CD14-positive monocyte (primary cell): Measurements from ENCODE around the gene TRAPPC12. TPM values are rescaled to one million over a fixed set of nuclear protein-coding genes. Genes with fewer than 3 reads are reported as not detected.
"Not testable (repeated sequence)": the region's sequence is repeated elsewhere in the genome, so short reads cannot be mapped to it uniquely, and the experiment has no call there.

ENCODE experiments used
- DNase-seq, 3 donors: peaks; one replicate each; pipeline ENCODE4 v3.0.0-alpha.2; 2011 to 2022
- H2AFZ ChIP-seq: 2 replicates; pipeline ENCODE4 v1.6.0; 2012; ENCODE audit warnings: mild to moderate bottlenecking, low read depth, low read length, inconsistent platforms; ENCODE audit not compliant: insufficient read depth, poor library complexity, severe bottlenecking
- H3K27ac ChIP-seq, 2 donors: 1 replicate in 1 of 2; 2 replicates in 1 of 2; pipeline ENCODE4 v1.5.1; 2012 to 2013; ENCODE audit warnings: low read length in 2 of 2, control low read depth in 1 of 2, inconsistent platforms in 1 of 2, low read depth in 1 of 2, mild to moderate bottlenecking in 1 of 2
- H3K27me3 ChIP-seq, 2 donors: one replicate each; pipeline versions ENCODE4 v1.6.0 to v1.6.1; 2011 to 2013; ENCODE audit warnings: low read length in 2 of 2; ENCODE audit not compliant: control insufficient read depth in 2 of 2, insufficient read depth in 2 of 2
- H3K36me3 ChIP-seq, 2 donors: replicated peaks in 1 of 2; 1 replicate in 1 of 2; 2 replicates in 1 of 2; pipeline versions ENCODE4 v1.5.1 to v1.6.1; 2012 to 2013; ENCODE audit warnings: low read length in 2 of 2, control low read depth in 1 of 2, inconsistent platforms in 1 of 2, mild to moderate bottlenecking in 1 of 2; ENCODE audit not compliant: insufficient read depth in 2 of 2, control insufficient read depth in 1 of 2
- H3K4me1 ChIP-seq, 2 donors: 1 replicate in 1 of 2; 2 replicates in 1 of 2; pipeline versions ENCODE4 v1.5.1 to v1.6.1; 2012 to 2013; ENCODE audit warnings: low read length in 2 of 2, control low read depth in 1 of 2, inconsistent platforms in 1 of 2, mild to moderate bottlenecking in 1 of 2, moderate library complexity in 1 of 2; ENCODE audit not compliant: insufficient read depth in 2 of 2, control insufficient read depth in 1 of 2
- H3K4me2 ChIP-seq: replicated peaks from 2 replicates; pipeline ENCODE3; 2012; ENCODE audit warnings: low read length, moderate library complexity, mild to moderate bottlenecking; ENCODE audit not compliant: poor library complexity, severe bottlenecking; ENCODE audit errors: extremely low read depth
- H3K4me3 ChIP-seq, 3 experiments: fragments of 200-600 bp in 1 of 3; sonication (generic) in 1 of 3; replicated peaks in 1 of 3; 1 replicate in 2 of 3; 2 replicates in 1 of 3; pipeline ENCODE4 v1.5.1; 2011 to 2013; ENCODE audit warnings: low read length in 3 of 3, mild to moderate bottlenecking in 3 of 3, control low read depth in 2 of 3, low read depth in 2 of 3, inconsistent platforms in 1 of 3, moderate library complexity in 1 of 3
- H3K79me2 ChIP-seq: 2 replicates; pipeline ENCODE4 v1.6.0; 2012; ENCODE audit warnings: mild to moderate bottlenecking, control low read depth, inconsistent platforms, low read length, moderate library complexity; ENCODE audit not compliant: insufficient read depth
- H3K9ac ChIP-seq: 2 replicates; pipeline ENCODE4 v1.6.0; 2017; ENCODE audit warnings: low read length, mild to moderate bottlenecking; ENCODE audit not compliant: insufficient read depth, poor library complexity, severe bottlenecking
- H3K9me3 ChIP-seq, 2 donors: replicated peaks in 1 of 2; 1 replicate in 1 of 2; 2 replicates in 1 of 2; pipeline versions ENCODE4 v1.5.1 to v1.6.1; 2012 to 2013; ENCODE audit warnings: low read length in 2 of 2, control low read depth in 1 of 2; ENCODE audit not compliant: control insufficient read depth in 1 of 2, insufficient read depth in 1 of 2
- H4K20me1 ChIP-seq: 2 replicates; pipeline ENCODE4 v1.6.0; 2012; ENCODE audit warnings: mild to moderate bottlenecking, low read length, control low read depth, moderate library complexity; ENCODE audit not compliant: insufficient read depth
- H3K27ac Mint-ChIP-seq, 7 donors: one replicate each; pipeline ENCODE4 v1.8.0; 2020; ENCODE audit warnings: mild to moderate bottlenecking in 7 of 7, mixed read lengths in 7 of 7, moderate library complexity in 6 of 7, inconsistent platforms in 2 of 7
- H3K27me3 Mint-ChIP-seq, 3 donors: one replicate each; pipeline ENCODE4 v1.8.0; 2021 to 2022; ENCODE audit warnings: low read depth in 3 of 3, mild to moderate bottlenecking in 3 of 3, mixed read lengths in 3 of 3, moderate library complexity in 3 of 3, inconsistent platforms in 1 of 3
- H3K36me3 Mint-ChIP-seq, 2 donors: one replicate each; pipeline ENCODE4 v1.8.0; 2020; ENCODE audit warnings: mixed read lengths in 2 of 2, inconsistent platforms in 1 of 2, mild to moderate bottlenecking in 1 of 2
- H3K4me1 Mint-ChIP-seq: one replicate; pipeline ENCODE4 v1.8.0; 2020; ENCODE audit warnings: mild to moderate bottlenecking, mixed read lengths
- H3K4me3 Mint-ChIP-seq, 2 donors: one replicate each; pipeline ENCODE4 v1.8.0; 2020; ENCODE audit warnings: mild to moderate bottlenecking in 2 of 2, mixed read lengths in 2 of 2, moderate library complexity in 1 of 2
- H3K9me3 Mint-ChIP-seq, 7 donors: one replicate each; pipeline ENCODE4 v1.8.0; 2020 to 2022; ENCODE audit warnings: mixed read lengths in 7 of 7, mild to moderate bottlenecking in 6 of 7, moderate library complexity in 6 of 7, inconsistent platforms in 2 of 7
- CTCF ChIP-seq: fragments of 200-600 bp; IDR thresholded peaks from one replicate; pipeline ENCODE4 v1.8.0; 2022; ENCODE audit warnings: antibody characterized with exemption, mild to moderate bottlenecking
- WGBS: methylation state at CpG from one replicate; pipeline ENCODE4 v1.1.5; 2013; ENCODE audit warnings: missing lambda C conversion rate; ENCODE audit not compliant: insufficient coverage; 5-methylcytosine and 5-hydroxymethylcytosine counted together
- intact Hi-C, 2 donors: fragments of 100-400 bp; cut with micrococcal nuclease; formaldehyde crosslinking; loops; one replicate each; pipeline versions ENCODE4 v1.15.0 to v1.15.1; 2023
- polyA plus RNA-seq, 3 donors: library from polyadenylated mRNA; depleted of rRNA in 1 of 3; unstranded in 2 of 3; stranded (reverse) in 1 of 3; fragments of 300-500 nt in 2 of 3; fragments of >200 nt in 1 of 3; fragmentation: Illumina TruSeq in 2 of 3; gene quantifications; 1 replicate in 2 of 3; 2 replicates in 1 of 3; pipeline ENCODE4 v1.2.3, GENCODE V29; 2012 to 2021

Gene TRAPPC12
- polyA plus RNA-seq, 3 donors: 26.6 to 72.1 (median 44.7) TPM

GRCh38 chr2:3447789-3448317 is 68.4 kb downstream of the TRAPPC12 start:
- DNase-seq: no peak
- Histone ChIP-seq H3K4me1 (no peaks in the 10 kb centered on the region), H3K4me3 (no peak overlapping the region), H3K27me3 (no peaks in the 10 kb centered on the region), H3K27ac (no peak overlapping the region), H3K36me3 (peaks cover 79 to 100% of the 10 kb centered on the region in 2 donors), H4K20me1 (no peaks in the 10 kb centered on the region), H3K4me2 (no peak overlapping the region), H3K9ac (no peak overlapping the region), H3K79me2 (no peaks in the 10 kb centered on the region), H3K9me3 (no peaks in the 10 kb centered on the region), H2AFZ (no peak overlapping the region)
- no peak for TF ChIP-seq CTCF
- intact Hi-C loops: no loop called here
- H3K4me3 Mint-ChIP-seq: no peak overlapping the region
- 100% methylated on average over 1 of the region's 9 CpGs for WGBS
- H3K27ac Mint-ChIP-seq: no peak overlapping the region
- peaks cover 0 to 2% (median 0%) of the 10 kb centered on the region in 7 donors for H3K9me3 Mint-ChIP-seq
- peaks cover 80 to 95% of the 10 kb centered on the region in 2 donors for H3K36me3 Mint-ChIP-seq
- H3K4me1 Mint-ChIP-seq: no peaks in the 10 kb centered on the region
- H3K27me3 Mint-ChIP-seq: no peaks in the 10 kb centered on the region

GRCh38 chr2:3448441-3448911 is 69.0 kb downstream of the TRAPPC12 start:
- H3K4me3 Mint-ChIP-seq, H2AFZ ChIP-seq, intact Hi-C loops, H3K4me1 ChIP-seq, H3K27me3 ChIP-seq, H3K79me2 ChIP-seq, H3K9me3 ChIP-seq, H3K4me1 Mint-ChIP-seq, H3K9ac ChIP-seq, H3K27ac ChIP-seq, H3K4me2 ChIP-seq, DNase-seq, H3K4me3 ChIP-seq, H4K20me1 ChIP-seq, H3K27me3 Mint-ChIP-seq, H3K9me3 Mint-ChIP-seq: not testable (repeated sequence)
- H3K27ac Mint-ChIP-seq: peak overlapping the region in 1 of 7 donors; percentile 77
- peaks cover 83 to 95% of the 10 kb centered on the region in 2 donors for H3K36me3 Mint-ChIP-seq
- H3K36me3 ChIP-seq: peaks cover 79 to 100% of the 10 kb centered on the region in 2 donors
- over 99% methylated on average over 19 of the region's 35 CpGs for WGBS
